ENCODE measurements around the gene RNU1-2. TPM values are rescaled to one million over a fixed set of nuclear protein-coding genes. Genes with fewer than 3 reads are reported as not detected.
"Not testable (repeated sequence)": the region's sequence is repeated elsewhere in the genome, so short reads cannot be mapped to it uniquely, and the experiment has no call there.

The RNU1-2 gene
- polyA plus RNA-seq, 1 donor, result 1.9 TPM

- DNase-seq, result not testable (repeated sequence)
Measured at GRCh38 chr1:16911851-16912721, 16.3 kb downstream of the RNU1-2 start.

GRCh38 chr1:16912742-16913141 is 17.0 kb downstream of the RNU1-2 start:
- not testable (repeated sequence) for DNase-seq

GRCh38 chr1:16913181-16913832 is 17.5 kb downstream of the RNU1-2 start:
- no peak for DNase-seq

DNA sequence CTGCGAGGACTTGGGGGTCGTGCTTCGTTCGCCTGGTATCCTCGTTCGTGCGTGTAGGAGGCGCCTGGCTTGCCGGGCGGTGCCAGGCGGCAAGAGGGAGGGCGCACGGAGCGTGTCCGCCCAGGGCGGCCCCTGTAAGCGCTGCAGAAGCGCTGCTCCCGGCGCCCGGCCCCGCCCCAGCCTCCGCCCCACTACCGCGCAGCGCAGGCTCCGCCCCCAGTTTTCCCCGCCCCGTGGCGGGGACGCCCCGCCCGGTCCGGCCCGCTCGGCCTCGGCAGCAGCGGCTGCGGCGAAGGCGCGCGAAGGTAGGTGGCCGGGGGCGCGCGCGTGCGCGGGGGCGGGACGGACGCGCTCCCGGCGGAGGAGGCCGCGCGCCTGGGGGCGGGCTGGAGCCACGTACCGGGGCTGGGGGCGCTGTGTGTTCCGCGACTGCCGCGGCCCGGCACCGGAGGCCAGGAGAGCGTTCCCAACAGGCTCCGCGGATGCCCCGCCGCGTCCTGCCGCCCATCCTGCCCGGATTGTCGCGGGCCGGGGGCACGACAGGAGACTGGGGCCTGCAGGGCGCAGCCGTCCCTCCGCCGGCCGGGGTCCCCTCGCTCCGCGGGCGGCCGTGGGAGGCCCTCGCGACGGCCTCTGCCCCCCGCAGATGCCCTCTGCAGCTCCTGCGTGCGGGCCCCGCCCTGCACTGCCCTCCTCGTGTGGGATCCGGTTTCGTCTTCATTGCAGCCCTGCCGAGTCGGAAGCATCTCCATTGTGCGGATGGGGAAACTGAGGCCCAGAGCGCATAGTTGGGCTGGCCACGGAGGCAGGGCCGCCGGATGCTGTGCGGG is 18.3 kb downstream of the RNU1-2 start:
- peak; percentile 98 for DNase-seq

DNA sequence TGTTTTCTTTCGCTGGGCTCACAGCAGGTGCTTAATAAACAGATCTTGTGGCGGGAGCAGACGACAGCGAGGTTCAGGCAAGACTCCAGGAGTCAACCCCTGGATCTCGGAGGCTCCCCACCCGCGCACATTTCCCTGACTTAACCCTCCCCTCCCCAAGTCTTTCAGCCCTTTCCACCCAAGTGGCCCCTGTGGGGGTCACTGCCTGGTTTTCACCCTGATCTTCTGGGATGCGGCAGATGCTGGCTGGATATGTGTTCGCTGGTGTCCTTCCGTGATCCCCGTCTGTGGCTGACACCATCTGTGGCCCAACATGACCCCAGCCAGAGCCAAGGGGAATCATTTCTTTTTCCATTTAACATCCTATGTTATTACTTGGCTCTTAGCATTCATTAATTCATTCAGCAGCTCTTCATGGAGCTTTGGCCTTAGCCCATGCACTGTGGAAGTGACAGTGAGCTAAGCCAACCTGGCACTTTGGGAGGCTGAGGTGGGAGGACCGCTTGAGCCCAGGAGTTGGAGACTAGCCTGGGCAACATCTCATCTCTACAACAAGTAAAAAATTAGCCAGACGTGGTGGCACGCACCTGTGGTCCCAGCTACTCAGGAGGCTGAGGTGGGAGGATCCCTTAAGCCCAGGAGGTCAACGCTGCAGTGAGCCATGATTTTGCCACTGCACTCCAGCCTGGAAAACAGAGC is 19.3 kb downstream of the RNU1-2 start:
- not testable (repeated sequence) for DNase-seq

- no peak for DNase-seq
Measured at GRCh38 chr1:16915627-16915973, 19.8 kb downstream of the RNU1-2 start.

DNA sequence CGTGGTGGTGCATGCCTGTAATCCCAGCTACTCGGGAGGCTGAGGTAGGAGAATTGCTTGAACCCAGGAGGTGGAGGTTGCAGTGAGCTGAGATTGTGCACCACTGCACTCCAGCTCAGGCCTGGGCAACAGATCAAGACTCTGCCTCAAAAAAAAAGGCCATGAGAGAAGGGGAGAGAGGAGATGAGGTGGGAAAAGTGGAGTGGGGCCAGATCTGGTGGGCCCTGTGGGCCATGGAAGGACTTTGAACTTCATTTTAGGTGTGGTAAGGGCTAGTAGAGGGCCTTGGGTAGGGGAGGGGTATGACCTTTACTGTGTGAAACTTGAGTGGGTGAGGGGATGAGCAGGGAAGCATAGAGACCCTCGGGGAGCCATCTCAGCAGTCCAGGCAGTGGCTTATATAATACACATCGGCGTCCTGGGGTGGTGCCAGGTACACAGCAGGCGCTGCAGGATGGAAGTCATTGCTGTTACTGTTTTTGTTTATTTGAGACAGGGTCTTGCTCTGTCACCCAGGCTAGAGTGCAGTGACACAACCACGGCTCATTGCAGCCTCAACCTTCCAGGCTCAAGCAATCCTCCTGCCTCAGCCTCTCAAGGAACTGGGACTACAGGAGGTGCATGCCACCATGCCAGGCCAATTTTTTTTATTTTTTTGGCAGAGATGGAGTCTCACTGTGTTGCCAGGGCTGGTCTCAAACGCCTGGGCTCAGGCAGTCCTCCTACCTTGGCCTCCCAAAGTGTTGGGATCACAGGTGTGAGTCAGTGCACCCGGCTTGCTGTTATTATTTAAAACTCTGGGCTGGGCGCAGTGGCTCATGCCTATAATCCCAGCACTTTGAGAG is 20.5 kb downstream of the RNU1-2 start:
- DNase-seq, result not testable (repeated sequence)

DNA sequence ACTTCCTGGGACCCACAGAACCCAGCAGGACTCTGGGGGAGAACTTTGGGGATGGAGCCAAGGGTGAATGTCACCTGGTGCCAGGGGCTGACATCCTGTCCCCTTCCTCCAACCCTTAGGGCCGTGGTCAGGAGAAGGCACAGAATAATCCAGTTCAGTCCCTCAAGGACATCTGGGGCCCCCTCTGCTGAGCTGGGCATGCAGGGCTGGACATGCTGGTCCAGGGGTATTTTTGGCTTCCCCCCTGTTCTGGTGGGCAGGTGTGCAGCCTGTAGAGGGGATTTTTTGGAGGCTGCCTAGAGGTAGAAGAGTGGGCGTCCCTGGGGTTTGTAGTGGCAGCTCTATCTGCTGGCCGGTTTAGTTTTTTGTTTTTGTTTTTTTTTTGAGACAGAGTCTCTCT is 22.6 kb downstream of the RNU1-2 start:
- no peak for DNase-seq

DNA sequence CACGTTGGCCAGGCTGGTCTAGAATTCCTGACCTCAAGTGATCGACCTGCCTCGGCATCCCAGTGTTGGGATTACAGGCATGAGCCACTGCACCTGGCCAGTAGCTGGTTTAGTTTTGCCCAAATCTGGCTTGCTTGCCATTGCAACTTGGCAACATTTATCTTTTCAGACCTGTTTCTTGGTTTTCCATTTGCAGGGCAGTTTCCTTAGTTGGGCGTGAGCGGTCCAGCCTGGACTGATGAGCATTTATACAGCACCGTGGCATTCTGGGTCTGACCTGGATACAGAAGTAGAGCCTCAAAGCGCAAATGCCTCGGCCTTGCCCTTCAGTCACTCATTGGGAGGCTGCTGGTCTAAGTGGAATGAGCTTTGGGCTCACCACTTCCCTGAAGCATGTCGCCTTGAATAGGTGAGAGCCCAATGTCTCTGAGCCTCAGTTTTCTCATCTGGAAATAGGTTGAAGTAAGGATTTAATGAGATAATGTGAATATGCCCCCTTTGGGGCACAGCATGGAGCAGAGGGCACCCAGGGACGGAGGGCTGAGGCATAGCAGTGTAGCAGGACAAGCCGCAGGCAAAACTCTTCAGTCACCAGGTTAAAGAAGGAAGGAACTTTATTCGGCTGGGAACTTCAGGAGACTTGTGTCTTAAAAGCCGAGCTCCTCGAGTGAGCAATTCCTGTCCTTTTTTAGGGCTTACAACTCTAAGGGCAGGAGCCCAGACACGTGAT is 23.3 kb downstream of the RNU1-2 start:
- DNase-seq, result not testable (repeated sequence)

DNA sequence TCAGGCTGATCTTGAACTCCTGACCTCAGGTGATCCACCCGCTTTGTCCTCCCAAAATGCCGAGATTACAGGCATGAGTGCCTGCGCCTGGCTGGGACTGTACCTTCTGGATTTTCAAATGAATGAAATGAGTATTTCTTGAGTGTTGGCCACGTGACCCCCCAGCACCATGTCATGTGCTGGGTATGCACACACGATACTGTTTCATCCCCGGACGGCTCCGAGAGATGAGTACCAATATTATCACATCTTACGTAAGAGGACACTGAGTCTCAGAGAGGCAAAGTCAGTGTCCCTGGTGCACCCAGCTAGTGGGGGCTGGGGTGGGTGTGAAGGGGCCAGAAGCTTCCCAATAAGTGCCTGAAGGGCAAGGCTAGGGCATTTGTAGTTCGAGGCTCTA is 25.2 kb downstream of the RNU1-2 start:
- no peak for DNase-seq

GRCh38 chr1:16921391-16922185 is 25.8 kb downstream of the RNU1-2 start, which contains the start of gene CROCC:
Gene CROCC, plus strand, starts transcription at chr1:16921931. Its CDS starts 88 bp downstream, at chr1:16922019.
- peak; percentile 88 for DNase-seq

GRCh38 chr1:16922466-16922865 is 26.7 kb downstream of the RNU1-2 start:
- no peak for DNase-seq

DNA sequence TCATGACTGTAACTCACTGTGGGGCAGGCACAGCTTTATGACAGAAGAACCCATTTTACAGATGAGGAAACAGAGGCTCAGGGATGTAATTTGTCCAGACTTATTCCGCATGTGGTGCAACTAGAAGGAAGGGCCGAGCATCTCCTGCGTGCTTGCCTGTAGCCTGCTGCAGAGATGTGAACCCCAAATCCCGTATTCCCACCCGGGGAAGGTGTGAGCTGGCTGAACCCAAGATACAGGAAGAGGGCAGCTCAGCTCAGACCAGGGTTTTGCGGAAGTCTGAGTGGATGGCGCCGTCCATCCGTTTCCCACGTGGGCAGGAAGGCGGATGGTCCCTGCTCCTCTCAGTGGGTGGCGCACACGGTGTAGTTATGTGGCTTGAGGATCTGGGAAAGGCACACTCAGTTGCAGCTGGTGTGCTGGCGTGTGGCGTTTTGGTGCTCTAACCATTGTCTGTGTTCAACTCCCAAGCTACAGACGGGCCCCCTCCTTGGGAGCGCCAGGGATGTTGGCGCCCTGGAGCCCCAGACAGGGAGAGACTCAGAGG is 27.2 kb downstream of the RNU1-2 start:
- DNase-seq, result no peak

- no peak for DNase-seq
Measured at GRCh38 chr1:16924216-16924918, 28.6 kb downstream of the RNU1-2 start.

DNA sequence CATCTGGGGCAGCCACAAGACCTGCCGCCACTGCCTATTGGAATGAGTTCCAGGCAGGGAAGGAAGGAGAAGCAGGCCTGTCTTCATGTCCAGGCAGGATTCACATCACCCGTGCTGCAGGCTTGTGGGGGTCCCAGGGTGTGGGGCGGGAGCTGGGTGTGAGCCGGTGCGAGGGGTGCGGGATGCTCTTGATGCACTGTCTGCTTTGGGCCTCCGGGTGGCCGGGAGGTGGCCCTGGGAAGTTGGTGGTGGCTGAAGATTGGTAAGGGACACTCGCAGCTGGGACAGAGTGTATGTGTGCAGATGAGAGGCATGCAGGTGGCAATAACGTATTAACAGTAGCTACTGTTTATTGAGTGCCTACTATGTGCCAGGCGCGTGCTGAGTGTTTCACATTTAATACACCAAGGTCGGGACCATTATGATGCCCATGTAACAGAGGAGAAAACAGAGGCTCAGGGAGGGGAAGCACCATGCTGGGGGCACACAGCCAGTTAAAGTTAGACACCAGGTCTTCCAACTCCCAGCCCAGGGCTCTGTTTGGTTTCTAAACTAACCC is 29.2 kb downstream of the RNU1-2 start:
- DNase-seq, result no peak

DNA sequence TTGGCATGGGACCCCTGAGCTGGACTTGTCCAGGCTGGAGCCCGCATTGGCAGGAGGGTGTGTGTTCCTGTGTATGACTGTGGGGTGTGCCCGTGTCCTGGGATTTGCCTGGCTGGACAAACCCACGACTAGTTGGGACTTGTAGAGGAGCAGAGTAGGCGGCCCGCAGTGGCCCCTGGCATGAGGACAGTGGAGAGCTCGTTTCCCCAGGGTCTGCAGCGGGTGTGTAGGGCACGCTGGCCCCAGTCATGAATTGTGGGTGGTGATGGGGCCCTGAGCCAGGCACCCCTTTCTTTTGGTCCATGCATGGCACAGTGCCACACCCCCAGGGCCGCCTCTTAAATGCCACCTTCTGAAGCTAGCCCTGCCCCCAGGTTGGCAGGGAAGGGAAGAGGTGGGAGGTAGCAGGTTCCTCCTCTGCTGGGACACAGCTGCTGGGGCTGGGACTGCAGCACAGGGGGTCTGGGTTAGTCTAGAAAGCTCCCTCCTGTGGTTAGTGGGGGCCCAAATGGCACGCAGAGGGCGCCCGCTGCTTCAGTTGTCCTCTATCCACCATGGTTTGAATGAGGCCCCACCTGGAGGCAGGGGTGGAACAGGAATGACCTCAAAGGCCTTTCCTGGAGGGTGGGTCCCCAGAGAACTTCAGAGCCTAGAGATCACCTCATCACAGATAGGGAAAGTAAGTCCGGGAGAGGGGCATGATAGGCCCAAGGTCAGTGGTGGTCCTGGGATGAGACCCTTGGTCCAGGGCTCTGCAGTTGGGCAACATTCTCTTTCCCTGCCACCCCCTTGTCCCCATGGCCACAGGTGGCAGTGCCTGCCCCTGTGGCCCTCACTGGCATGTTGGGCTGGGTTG is 30.1 kb downstream of the RNU1-2 start:
- DNase-seq, result no peak

DNA sequence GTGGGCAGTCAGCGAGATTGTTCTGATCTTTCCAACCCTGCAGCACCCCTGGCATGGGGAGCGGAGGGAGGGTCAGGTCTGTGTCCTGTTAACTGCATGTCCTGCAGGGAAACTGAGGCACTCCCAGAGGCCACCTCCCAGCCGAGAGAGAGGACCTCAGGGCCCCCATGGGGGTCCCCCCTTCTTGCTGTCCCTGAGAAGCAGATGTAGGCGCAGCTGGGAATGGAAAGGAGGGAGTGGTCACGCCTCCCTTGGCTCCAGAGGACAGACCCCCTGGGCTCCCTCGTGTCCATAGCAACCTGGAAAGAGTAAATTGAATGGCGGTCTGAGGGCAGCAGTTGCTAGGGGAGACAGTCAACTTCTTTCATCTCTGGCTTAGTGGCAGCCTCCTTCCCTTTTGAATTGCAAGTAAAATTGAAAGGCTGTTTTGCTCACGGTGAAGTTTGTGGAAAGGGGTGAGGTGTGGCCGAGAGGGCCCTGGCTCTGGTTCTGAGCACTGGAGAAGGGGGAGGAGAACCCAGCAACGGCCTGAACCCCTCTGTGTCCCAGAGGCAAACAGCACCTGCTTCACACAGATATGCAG is 30.8 kb downstream of the RNU1-2 start:
- DNase-seq, result peak; percentile 89
